OCI-LY7 (cell line): ENCODE data around the gene CACNA2D2. TPM values are rescaled to one million over a fixed set of nuclear protein-coding genes. Genes with fewer than 3 reads are reported as not detected.

Experiments
- BruUV-seq: library from RNA; stranded (reverse); fragments of 400-500 nt; replicated peaks from 2 replicates; lab custom pipeline; 2021; lab: Mats Ljungman, UMichigan
- CTCF ChIA-PET: fragments of 300-600 bp; sonication (Branson Sonifier 250); formaldehyde crosslinking; loops from one replicate; lab custom pipeline; 2022; ENCODE audit warnings: antibody characterized with exemption; ENCODE audit not compliant: unreplicated experiment; lab: Charles Lee
- POLR2A ChIA-PET: fragments of 300-600 bp; sonication (Branson Sonifier 250); formaldehyde crosslinking; loops from one replicate; lab custom pipeline; 2022; ENCODE audit warnings: antibody characterized with exemption; lab: Charles Lee
- DNase-seq: peaks from one replicate; pipeline ENCODE4 v3.0.0-alpha.2; 2015; ENCODE audit warnings: low spot score
- H2AFZ ChIP-seq: fragments of 200-600 bp; sonication (generic), shearing (Covaris generic); 2 replicates; pipeline ENCODE4 v1.6.1; 2014; ENCODE audit warnings: mild to moderate bottlenecking, antibody characterized with exemption, low read length, moderate library complexity
- H3K27ac ChIP-seq: fragments of 200-600 bp; sonication (generic); 2 replicates; pipeline ENCODE4 v1.5.1; 2014; ENCODE audit warnings: mixed run types, low read depth, mild to moderate bottlenecking, moderate library complexity, low read length, inconsistent platforms; ENCODE audit not compliant: poor library complexity, severe bottlenecking
- H3K36me3 ChIP-seq: fragments of 200-600 bp; sonication (generic); 2 replicates; pipeline ENCODE4 v1.6.1; 2014; ENCODE audit warnings: mild to moderate bottlenecking, antibody characterized with exemption, low read length, moderate library complexity, mixed read lengths; ENCODE audit not compliant: insufficient read depth
- H3K4me1 ChIP-seq: fragments of 200-600 bp; sonication (generic); 2 replicates; pipeline ENCODE4 v1.5.1; 2014; ENCODE audit warnings: mild to moderate bottlenecking, low read length; ENCODE audit not compliant: insufficient read depth, poor library complexity, severe bottlenecking
- H3K4me2 ChIP-seq: fragments of 200-600 bp; sonication (generic); 2 replicates; pipeline ENCODE4 v1.6.1; 2014; ENCODE audit warnings: mild to moderate bottlenecking, low read length
- H3K4me3 ChIP-seq: fragments of 200-600 bp; sonication (generic); 2 replicates; pipeline ENCODE4 v1.5.1; 2014; ENCODE audit warnings: mild to moderate bottlenecking, low read depth, low read length; ENCODE audit not compliant: poor library complexity, severe bottlenecking
- H3K79me2 ChIP-seq: fragments of 200-600 bp; sonication (generic); 2 replicates; pipeline ENCODE4 v1.6.1; 2016; ENCODE audit warnings: low read depth, mild to moderate bottlenecking, low read length, moderate library complexity, mixed read lengths; ENCODE audit not compliant: insufficient read depth
- H3K9me2 ChIP-seq: fragments of 200-600 bp; sonication (generic); 2 replicates; pipeline ENCODE4 v1.6.1; 2016; ENCODE audit warnings: mild to moderate bottlenecking, low read length, mixed read lengths; ENCODE audit not compliant: insufficient read depth
- H3K9me3 ChIP-seq: fragments of 200-600 bp; sonication (generic); 2 replicates; pipeline ENCODE4 v1.6.1; 2014; ENCODE audit warnings: mild to moderate bottlenecking, mixed run types, low read length, mixed read lengths
- H4K20me1 ChIP-seq: fragments of 200-600 bp; sonication (generic); 2 replicates; pipeline ENCODE4 v1.6.1; 2014; ENCODE audit warnings: mild to moderate bottlenecking, antibody characterized with exemption, low read length, moderate library complexity, mixed read lengths; ENCODE audit not compliant: insufficient read depth
- EZH2phosphoT487 ChIP-seq: fragments of 200-600 bp; sonication (generic); IDR thresholded peaks from 2 replicates; pipeline ENCODE4 v1.6.1; 2018; ENCODE audit warnings: low read depth, borderline replicate concordance, mild to moderate bottlenecking, mixed run types, antibody characterized with exemption, low read length, moderate library complexity, mixed read lengths
- intact Hi-C: fragments of 100-400 bp; cut with micrococcal nuclease; formaldehyde crosslinking; loops from one replicate; pipeline ENCODE4 v1.10.0; 2022; ENCODE audit not compliant: unreplicated experiment
- total RNA-seq, 2 experiments: library from RNA; depleted of rRNA in 1 of 2; stranded (reverse); fragments of >200 nt in 1 of 2; shearing (Covaris generic) in 1 of 2; gene quantifications; 2 replicates each; pipeline ENCODE4 v1.2.3, GENCODE V29; 2014 to 2022
- TF ChIP-seq, protein P1 (sequence below): fragments of 200-600 bp; sonication (generic); conservative IDR thresholded peaks from 2 replicates; pipeline ENCODE4 v1.5.1; 2014; ENCODE audit warnings: mild to moderate bottlenecking, antibody characterized with exemption, low read length, moderate library complexity, mixed read lengths

Gene CACNA2D2
- total RNA-seq, 2 experiments from 2014 or later: 0.09 to 0.21 TPM

- POLR2A ChIA-PET: no interaction called here
- H3K4me3 ChIP-seq: no peak overlapping the region
- H3K4me2 ChIP-seq: no peak overlapping the region
- intact Hi-C loops: no loop called here
- no peak overlapping the region for H3K27ac ChIP-seq
- no peak overlapping the region for H2AFZ ChIP-seq
- no TSS peak for BruUV-seq
- H3K9me3 ChIP-seq: no peaks in the 10 kb centered on the region
- H3K4me1 ChIP-seq: no peaks in the 10 kb centered on the region
- no peak for DNase-seq
- CTCF ChIA-PET: no interaction called here
- no peaks in the 10 kb centered on the region for H4K20me1 ChIP-seq
- no peaks in the 10 kb centered on the region for H3K79me2 ChIP-seq
- H3K9me2 ChIP-seq: no peaks in the 10 kb centered on the region
- no peak for TF ChIP-seq EZH2phosphoT487
- TF ChIP-seq, protein P1, sequence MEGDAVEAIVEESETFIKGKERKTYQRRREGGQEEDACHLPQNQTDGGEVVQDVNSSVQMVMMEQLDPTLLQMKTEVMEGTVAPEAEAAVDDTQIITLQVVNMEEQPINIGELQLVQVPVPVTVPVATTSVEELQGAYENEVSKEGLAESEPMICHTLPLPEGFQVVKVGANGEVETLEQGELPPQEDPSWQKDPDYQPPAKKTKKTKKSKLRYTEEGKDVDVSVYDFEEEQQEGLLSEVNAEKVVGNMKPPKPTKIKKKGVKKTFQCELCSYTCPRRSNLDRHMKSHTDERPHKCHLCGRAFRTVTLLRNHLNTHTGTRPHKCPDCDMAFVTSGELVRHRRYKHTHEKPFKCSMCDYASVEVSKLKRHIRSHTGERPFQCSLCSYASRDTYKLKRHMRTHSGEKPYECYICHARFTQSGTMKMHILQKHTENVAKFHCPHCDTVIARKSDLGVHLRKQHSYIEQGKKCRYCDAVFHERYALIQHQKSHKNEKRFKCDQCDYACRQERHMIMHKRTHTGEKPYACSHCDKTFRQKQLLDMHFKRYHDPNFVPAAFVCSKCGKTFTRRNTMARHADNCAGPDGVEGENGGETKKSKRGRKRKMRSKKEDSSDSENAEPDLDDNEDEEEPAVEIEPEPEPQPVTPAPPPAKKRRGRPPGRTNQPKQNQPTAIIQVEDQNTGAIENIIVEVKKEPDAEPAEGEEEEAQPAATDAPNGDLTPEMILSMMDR: no peak
- H3K36me3 ChIP-seq: no peaks in the 10 kb centered on the region
Measured at GRCh38 chr3:50385754-50386153, 117.7 kb downstream of the CACNA2D2 start.

GRCh38 chr3:50383750-50384149, 119.7 kb downstream of the CACNA2D2 start:
- Histone ChIP-seq H3K9me2 (no peaks in the 10 kb centered on the region), H2AFZ (no peak overlapping the region), H3K79me2 (no peaks in the 10 kb centered on the region), H3K36me3 (no peaks in the 10 kb centered on the region), H3K9me3 (no peaks in the 10 kb centered on the region), H3K4me3 (no peak overlapping the region), H3K4me2 (no peak overlapping the region), H3K4me1 (no peaks in the 10 kb centered on the region), H3K27ac (no peak overlapping the region), H4K20me1 (no peaks in the 10 kb centered on the region)
- no peak for DNase-seq
- no TSS peak for BruUV-seq
- CTCF ChIA-PET: no interaction called here
- intact Hi-C loops: no loop called here
- POLR2A ChIA-PET: no interaction called here
- TF ChIP-seq, protein P1: no peak
- TF ChIP-seq EZH2phosphoT487: no peak

DNA sequence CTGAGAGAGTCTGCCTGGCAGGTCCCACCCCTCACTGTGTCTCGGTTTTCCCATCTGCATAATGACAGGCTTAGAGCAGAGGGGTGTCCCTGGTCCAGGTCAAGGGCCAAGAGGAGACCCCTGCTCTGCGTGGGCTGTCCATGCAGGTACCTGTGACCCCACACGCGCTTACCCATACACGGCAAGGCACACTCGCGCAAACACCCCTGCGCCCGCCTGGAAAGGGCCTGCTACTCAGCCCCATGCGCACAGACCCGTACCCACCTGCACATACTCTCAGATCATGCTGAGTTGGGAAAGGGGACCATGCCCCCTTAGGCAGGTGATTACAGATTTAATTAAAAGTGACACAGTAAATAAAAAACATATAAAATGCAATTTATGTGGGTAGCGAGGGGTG, 120.7 kb downstream of the CACNA2D2 start:
- H3K4me1 ChIP-seq: no peaks in the 10 kb centered on the region
- H3K4me2 ChIP-seq: no peak overlapping the region
- no peaks in the 10 kb centered on the region for H3K9me3 ChIP-seq
- BruUV-seq: no TSS peak
- ChIA-PET POLR2A (no interaction called here), CTCF (no interaction called here)
- no peaks in the 10 kb centered on the region for H3K9me2 ChIP-seq
- H3K36me3 ChIP-seq: no peaks in the 10 kb centered on the region
- intact Hi-C loops: no loop called here
- H3K27ac ChIP-seq: no peak overlapping the region
- H4K20me1 ChIP-seq: no peaks in the 10 kb centered on the region
- no peaks in the 10 kb centered on the region for H3K79me2 ChIP-seq
- no peak overlapping the region for H2AFZ ChIP-seq
- TF ChIP-seq, protein P1: no peak
- TF ChIP-seq EZH2phosphoT487: no peak
- H3K4me3 ChIP-seq: no peak overlapping the region
- no peak for DNase-seq
